SK-N-MC (cell line): ENCODE results near the gene CLCN3.

Experiments
- EZH2 ChIP-seq: fragments of 200-600 bp; sonication (generic); IDR thresholded peaks from one replicate; pipeline ENCODE4 v1.6.1; 2017; ENCODE audit warnings: antibody characterized with exemption
- FOXP2 ChIP-seq: optimal IDR thresholded peaks from 2 replicates; pipeline ENCODE3; 2011; ENCODE audit warnings: mild to moderate bottlenecking, moderate library complexity; ENCODE audit not compliant: insufficient read depth; ENCODE audit errors: extremely low read length, control extremely low read depth
- POLR2AphosphoS5 ChIP-seq: IDR thresholded peaks from 2 replicates; pipeline ENCODE4 v1.6.1; 2012; ENCODE audit warnings: mild to moderate bottlenecking, low read depth, low read length, borderline replicate concordance

- TF ChIP-seq POLR2AphosphoS5 (no peak), EZH2 (no peak), FOXP2 (no peak)
Measured at GRCh38 chr4:169770416-169770815, 150.0 kb downstream of the CLCN3 start.
